Muscle layer of colon (tissue), 2 donors: Measurements from ENCODE around the gene SLC12A6.

Source experiments
- H3K27ac ChIP-seq: one replicate; pipeline ENCODE4 v1.7.0; 2013; ENCODE audit warnings: low read depth, mild to moderate bottlenecking, low read length, moderate library complexity
- H3K27me3 ChIP-seq, 2 donors: one replicate each; pipeline ENCODE4 v1.7.0; 2013; ENCODE audit warnings: low read length in 2 of 2, mild to moderate bottlenecking in 2 of 2; ENCODE audit not compliant: insufficient read depth in 2 of 2, control insufficient read depth in 1 of 2
- H3K36me3 ChIP-seq: one replicate; pipeline ENCODE4 v1.7.0; 2013; ENCODE audit warnings: mild to moderate bottlenecking, low read length; ENCODE audit not compliant: insufficient read depth
- H3K4me1 ChIP-seq: one replicate; pipeline ENCODE4 v1.7.0; 2013; ENCODE audit warnings: mild to moderate bottlenecking, low read length; ENCODE audit not compliant: insufficient read depth
- H3K4me3 ChIP-seq, 2 donors: one replicate each; pipeline ENCODE4 v1.7.0; 2013; ENCODE audit warnings: low read length in 2 of 2, low read depth in 1 of 2, mild to moderate bottlenecking in 1 of 2, moderate library complexity in 1 of 2
- H3K9ac ChIP-seq: one replicate; pipeline ENCODE4 v1.7.0; 2013; ENCODE audit warnings: low read length
- H3K9me3 ChIP-seq: one replicate; pipeline ENCODE4 v1.7.0; 2013; ENCODE audit warnings: mild to moderate bottlenecking, low read length
- donor health status: abdominal sarcoma.
- donor health status: Adenocarcinoma of cecum.

The SLC12A6 gene

GRCh38 chr15:34339946-34340345 is 2.4 kb upstream of the SLC12A6 start:
- no peak overlapping the region for H3K9ac ChIP-seq
- H3K27ac ChIP-seq: no peak overlapping the region
- H3K4me1 ChIP-seq: peaks cover 24% of the 10 kb centered on the region
- no peaks in the 10 kb centered on the region for H3K9me3 ChIP-seq
- H3K4me3 ChIP-seq: no peak overlapping the region
- peaks cover 4% of the 10 kb centered on the region for H3K36me3 ChIP-seq
- H3K27me3 ChIP-seq: no peaks in the 10 kb centered on the region

- Histone ChIP-seq H3K9ac (no peak overlapping the region), H3K4me3 (peak overlapping the region; percentile 72 to 97), H3K4me1 (peaks cover 24% of the 10 kb centered on the region), H3K27me3 (no peaks in the 10 kb centered on the region), H3K36me3 (peaks cover 4% of the 10 kb centered on the region), H3K27ac (no peak overlapping the region), H3K9me3 (no peaks in the 10 kb centered on the region)
These were observed 766 bp upstream of the SLC12A6 start for GRCh38 chr15:34338347-34338746.

GRCh38 chr15:34336991-34337556 is 507 bp downstream of the SLC12A6 start:
- H3K9me3 ChIP-seq: no peaks in the 10 kb centered on the region
- peak overlapping the region; percentile 76 for H3K9ac ChIP-seq
- H3K4me3 ChIP-seq: peak overlapping the region; percentile 72 to 97
- peaks cover 22% of the 10 kb centered on the region for H3K4me1 ChIP-seq
- H3K36me3 ChIP-seq: peaks cover 4% of the 10 kb centered on the region
- H3K27ac ChIP-seq: peak overlapping the region; percentile 77
- H3K27me3 ChIP-seq: no peaks in the 10 kb centered on the region

GRCh38 chr15:34336231-34336990 is 1.2 kb downstream of the SLC12A6 start:
- peaks cover 17% of the 10 kb centered on the region for H3K4me1 ChIP-seq
- H3K36me3 ChIP-seq: peaks cover 4% of the 10 kb centered on the region
- peak overlapping the region; percentile 76 for H3K9ac ChIP-seq
- H3K9me3 ChIP-seq: no peaks in the 10 kb centered on the region
- H3K27ac ChIP-seq: no peak overlapping the region
- peak overlapping the region; percentile 72 to 97 for H3K4me3 ChIP-seq
- no peaks in the 10 kb centered on the region for H3K27me3 ChIP-seq

- no peaks in the 10 kb centered on the region for H3K36me3 ChIP-seq
- no peak overlapping the region for H3K9ac ChIP-seq
- H3K27me3 ChIP-seq: no peaks in the 10 kb centered on the region
- H3K27ac ChIP-seq: no peak overlapping the region
- no peaks in the 10 kb centered on the region for H3K9me3 ChIP-seq
- peaks cover 17% of the 10 kb centered on the region for H3K4me1 ChIP-seq
- no peak overlapping the region for H3K4me3 ChIP-seq
These were observed 2.2 kb downstream of the SLC12A6 start for GRCh38 chr15:34335176-34336032.

- H3K36me3 ChIP-seq: no peaks in the 10 kb centered on the region
- H3K27me3 ChIP-seq: no peaks in the 10 kb centered on the region
- peaks cover 17% of the 10 kb centered on the region for H3K4me1 ChIP-seq
- H3K9me3 ChIP-seq: no peaks in the 10 kb centered on the region
- no peak overlapping the region for H3K27ac ChIP-seq
- H3K9ac ChIP-seq: no peak overlapping the region
- no peak overlapping the region for H3K4me3 ChIP-seq
These were observed 2.9 kb downstream of the SLC12A6 start for GRCh38 chr15:34334672-34335071.

GRCh38 chr15:34332553-34333120 is 4.9 kb downstream of the SLC12A6 start:
- Histone ChIP-seq H3K9ac (no peak overlapping the region), H3K36me3 (no peaks in the 10 kb centered on the region), H3K27me3 (no peaks in the 10 kb centered on the region), H3K27ac (no peak overlapping the region), H3K9me3 (no peaks in the 10 kb centered on the region), H3K4me3 (no peak overlapping the region), H3K4me1 (peaks cover 17% of the 10 kb centered on the region)

GRCh38 chr15:34331809-34332208 is 5.8 kb downstream of the SLC12A6 start:
- Histone ChIP-seq H3K27me3 (no peaks in the 10 kb centered on the region), H3K36me3 (no peaks in the 10 kb centered on the region), H3K27ac (no peak overlapping the region), H3K9ac (no peak overlapping the region), H3K9me3 (no peaks in the 10 kb centered on the region), H3K4me3 (no peak overlapping the region), H3K4me1 (peaks cover 14% of the 10 kb centered on the region)

GRCh38 chr15:34330279-34330678 is 7.3 kb downstream of the SLC12A6 start:
- no peaks in the 10 kb centered on the region for H3K4me1 ChIP-seq
- no peak overlapping the region for H3K9ac ChIP-seq
- no peak overlapping the region for H3K4me3 ChIP-seq
- no peak overlapping the region for H3K27ac ChIP-seq
- no peaks in the 10 kb centered on the region for H3K9me3 ChIP-seq
- no peaks in the 10 kb centered on the region for H3K36me3 ChIP-seq
- H3K27me3 ChIP-seq: no peaks in the 10 kb centered on the region

GRCh38 chr15:34329006-34329405 is 8.6 kb downstream of the SLC12A6 start:
- Histone ChIP-seq H3K4me1 (no peaks in the 10 kb centered on the region), H3K27me3 (no peaks in the 10 kb centered on the region), H3K27ac (no peak overlapping the region), H3K4me3 (no peak overlapping the region), H3K9me3 (no peaks in the 10 kb centered on the region), H3K9ac (no peak overlapping the region), H3K36me3 (no peaks in the 10 kb centered on the region)

- Histone ChIP-seq H3K9me3 (no peaks in the 10 kb centered on the region), H3K9ac (no peak overlapping the region), H3K27me3 (no peaks in the 10 kb centered on the region), H3K36me3 (no peaks in the 10 kb centered on the region), H3K4me1 (no peaks in the 10 kb centered on the region), H3K27ac (no peak overlapping the region), H3K4me3 (no peak overlapping the region)
These were observed 9.7 kb downstream of the SLC12A6 start for GRCh38 chr15:34327906-34328305.
